Femur (tissue), 1 donor: ENCODE data around the gene ZNF473.
"Not testable (repeated sequence)": the region's sequence is repeated elsewhere in the genome, so short reads cannot be mapped to it uniquely, and the experiment has no call there.

ENCODE experiments used
- DNase-seq: peaks from one replicate; pipeline ENCODE4 v3.0.0-alpha.2; 2017

ZNF473 gene

DNA sequence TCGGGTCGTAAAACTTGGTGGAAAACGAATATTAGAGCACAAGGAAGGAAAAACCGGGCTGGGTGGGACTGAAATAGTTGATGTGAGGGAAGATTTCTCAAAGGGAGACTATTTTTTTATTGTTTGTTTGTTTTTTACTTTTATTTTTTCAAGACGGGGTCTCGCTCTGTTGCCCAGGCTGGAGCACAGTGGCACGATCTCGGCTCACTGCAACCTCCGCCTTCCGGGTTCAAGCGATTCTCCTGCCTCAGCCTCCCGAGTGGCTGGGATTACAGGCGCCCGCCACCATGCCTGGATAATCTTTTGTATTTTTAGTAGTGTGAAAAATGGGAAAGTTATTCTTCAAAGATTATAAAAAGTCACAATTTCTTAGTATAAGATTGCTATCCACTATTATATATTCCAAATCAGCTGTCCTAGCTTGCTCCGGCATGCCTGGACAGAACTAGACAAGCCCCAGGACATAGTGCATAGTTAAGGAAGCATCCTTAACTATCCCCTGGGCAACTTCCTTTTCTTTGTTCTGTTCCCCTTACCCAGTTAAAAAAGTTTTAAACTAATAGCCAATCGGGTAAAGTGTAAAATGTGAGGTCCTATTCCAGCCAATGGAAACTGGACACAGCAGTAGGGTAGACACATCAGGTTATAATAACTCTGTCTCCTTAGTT, 25.6 kb downstream of the ZNF473 start:
- not testable (repeated sequence) for DNase-seq

DNA sequence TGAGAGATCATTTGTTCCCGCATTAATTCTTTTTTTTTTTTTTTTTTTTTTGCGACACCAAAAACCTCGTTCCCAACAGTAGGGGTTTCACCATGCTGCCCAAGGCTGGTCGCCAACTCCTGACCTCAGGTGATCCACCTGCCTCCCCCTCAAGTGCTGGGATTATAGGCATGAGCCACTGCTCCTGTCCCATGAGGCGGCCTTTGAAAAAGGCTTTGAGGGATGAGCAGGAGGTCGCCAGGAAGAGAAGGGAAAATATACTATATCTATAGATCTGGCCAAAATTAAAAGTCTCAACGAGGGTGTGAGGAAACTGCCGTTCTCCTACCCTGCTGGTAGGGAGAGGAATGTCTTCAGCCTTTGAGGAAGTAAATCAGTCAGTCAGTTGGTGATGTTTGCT, 26.2 kb downstream of the ZNF473 start:
- no peak for DNase-seq

DNA sequence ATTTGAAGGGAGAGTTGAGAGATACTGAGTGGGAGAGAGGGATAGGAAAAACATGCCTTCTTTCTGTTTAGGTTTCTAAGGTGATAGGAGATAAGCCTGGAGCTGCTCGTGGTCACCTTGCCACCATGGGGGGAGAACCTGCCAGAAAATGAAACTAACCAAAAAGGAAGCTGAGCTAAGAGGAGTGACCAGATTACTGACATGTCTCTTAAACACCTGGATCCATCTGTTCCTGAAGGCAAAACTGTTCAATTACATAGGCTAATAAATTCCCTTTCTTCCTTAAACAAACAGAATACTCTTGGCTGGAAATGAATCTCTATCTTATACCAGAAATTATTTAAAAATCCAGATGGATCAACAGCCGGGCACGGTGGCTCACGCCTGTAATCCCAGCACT, 27.3 kb downstream of the ZNF473 start:
- no peak for DNase-seq

DNA sequence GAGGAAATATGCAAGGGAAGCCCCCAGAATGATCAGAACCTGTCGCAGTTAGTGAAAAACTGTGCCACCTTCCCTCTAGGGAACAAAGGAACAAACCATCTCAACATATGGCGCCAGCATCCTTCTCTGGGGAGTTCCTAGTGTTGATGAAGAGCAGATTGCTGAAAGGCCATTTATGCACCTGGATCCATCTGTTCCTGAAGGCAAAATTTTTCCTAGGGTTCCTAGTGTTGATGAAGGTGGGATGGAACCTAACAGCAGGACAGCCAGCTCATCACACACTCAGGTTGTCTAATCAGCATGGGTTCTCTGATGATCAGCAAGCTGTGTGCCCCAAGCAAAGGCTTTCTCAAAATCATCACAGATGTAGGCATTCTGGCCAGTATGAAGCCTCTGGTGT, 32.6 kb downstream of the ZNF473 start:
- DNase-seq = no peak

DNA sequence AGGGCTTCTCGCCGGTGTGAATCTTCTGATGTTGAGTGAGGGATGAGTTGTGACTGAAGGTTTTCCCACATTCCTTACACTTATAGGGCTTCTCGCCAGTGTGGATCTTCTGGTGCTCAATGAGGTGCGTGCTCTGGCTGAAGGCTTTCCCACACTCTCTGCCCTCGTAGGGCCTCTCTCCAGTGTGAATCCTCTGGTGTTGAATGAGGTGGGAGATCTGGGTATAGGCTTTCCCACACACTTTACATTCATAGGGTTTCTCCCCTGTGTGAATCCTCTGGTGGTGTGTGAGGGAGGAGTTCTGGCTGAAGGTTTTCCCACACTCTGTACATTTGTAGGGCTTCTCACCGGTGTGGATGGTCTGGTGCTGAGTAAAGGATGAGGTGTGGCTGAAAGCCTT, 33.2 kb downstream of the ZNF473 start:
- no peak for DNase-seq

DNA sequence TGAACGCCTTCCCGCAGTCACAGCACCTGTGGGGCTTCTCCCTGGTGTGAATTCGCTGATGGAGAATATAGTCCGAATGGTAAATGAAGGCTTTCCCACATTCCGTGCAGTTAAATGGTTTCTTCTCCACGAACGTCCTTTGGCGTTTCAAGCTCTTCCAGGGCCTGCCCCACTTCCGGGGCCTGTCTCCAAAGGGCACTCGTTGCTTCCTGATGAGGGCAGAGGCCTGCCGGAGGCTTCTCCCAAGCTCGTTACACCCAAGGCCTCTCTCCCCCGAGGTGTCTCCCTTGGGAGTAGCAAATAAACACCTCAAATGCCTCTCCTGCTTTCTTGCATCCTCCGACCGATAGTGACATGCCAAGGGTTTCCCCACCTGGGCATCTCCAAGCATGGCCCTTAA, 34.3 kb downstream of the ZNF473 start:
- no peak for DNase-seq

DNA sequence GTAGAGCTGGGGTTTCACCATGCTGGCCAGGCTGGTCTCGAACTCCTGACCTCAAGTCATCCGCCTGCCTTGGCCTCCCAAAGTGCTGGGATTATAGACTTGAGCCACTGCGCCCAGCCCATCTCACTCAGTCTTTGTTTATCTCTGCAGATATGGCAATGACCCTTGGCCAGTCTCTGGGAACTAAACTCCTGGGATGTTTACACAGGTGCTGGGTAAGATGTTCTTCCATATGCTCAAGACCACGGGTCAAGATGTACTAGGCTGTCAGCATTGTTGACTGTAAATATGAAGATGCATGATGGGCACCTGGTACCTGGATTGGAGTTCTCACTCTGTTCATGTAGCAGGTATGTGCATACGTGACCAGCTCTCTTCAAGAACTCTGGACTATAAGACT, 35.8 kb downstream of the ZNF473 start:
- DNase-seq = no peak

DNA sequence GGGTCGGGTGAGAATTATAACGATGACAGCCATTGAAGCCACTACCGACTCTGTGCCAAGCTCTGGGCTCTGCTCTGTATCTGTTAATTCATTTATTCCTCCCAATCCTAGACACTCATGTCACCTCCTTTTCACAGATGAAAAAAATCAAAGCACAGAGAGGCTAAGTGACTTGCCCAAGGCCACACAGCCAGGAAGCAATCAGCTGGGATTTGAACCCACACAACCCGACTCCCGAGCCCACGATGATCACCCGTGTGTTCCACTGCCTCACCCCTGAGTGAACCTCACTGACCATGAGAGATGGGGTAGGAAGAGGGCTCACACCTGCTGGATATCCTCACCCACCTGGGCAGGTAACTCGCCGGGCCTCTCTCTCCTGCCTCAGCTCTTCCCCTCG, 40.1 kb downstream of the ZNF473 start:
- DNase-seq = no peak

DNA sequence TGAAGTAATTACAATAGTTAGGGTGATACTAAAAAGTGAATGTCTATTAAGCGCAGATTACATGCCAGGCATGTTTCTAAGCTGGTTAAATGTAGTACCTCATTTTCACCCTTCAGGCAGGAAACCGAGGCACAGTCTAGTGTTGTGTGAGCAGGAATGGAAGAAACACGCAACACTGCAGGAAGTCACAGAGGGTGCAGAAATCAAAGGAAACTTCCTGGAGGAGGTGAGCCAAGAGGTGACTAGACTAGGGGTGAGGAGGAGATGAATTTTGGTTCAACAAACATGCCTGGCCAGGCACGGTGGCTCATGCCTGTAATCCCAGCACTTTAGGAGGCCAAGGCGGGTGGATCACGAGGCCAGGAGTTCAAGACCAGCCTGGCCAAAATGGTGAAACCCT, 41.8 kb downstream of the ZNF473 start:
- no peak for DNase-seq

DNA sequence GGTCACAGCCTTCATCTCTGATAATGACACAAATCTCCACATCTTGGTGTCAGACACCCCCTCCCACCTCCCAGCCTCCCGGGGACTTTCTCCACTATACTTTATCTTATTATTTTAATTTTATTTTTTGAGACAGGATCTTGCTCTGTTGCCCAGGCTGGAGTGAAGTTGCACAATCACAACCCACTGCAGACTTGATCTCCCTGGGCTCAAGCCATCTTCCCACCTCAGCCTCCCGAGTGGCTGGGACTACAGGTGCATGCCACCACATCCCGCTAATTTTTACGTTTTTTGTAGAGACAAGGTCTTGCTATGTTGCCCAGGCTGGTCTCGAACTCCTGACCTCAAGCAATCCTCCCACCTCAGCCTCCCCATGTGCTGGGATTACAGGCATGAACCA, 42.6 kb downstream of the ZNF473 start:
- DNase-seq = not testable (repeated sequence)

DNA sequence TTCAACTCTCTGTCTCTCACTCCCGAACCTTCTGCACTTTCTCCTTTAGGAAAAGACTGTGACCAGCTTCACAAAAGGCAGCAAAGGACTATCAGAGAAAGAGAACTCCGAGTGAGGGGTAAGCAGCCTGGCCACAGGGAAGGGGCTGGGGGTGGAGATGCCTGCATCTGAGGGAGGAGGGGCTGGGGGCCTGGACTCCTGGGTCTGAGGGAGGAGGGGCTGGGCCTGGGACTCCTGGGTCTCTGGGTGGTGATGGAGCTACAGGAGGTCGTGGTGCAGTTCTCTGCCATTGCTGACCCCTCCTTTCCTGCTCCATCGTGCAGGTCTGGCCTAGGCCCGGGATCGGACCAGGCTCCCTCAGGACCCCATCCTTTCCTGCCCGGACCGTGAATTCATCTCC, 49.3 kb downstream of the ZNF473 start:
- DNase-seq = not testable (repeated sequence)

DNA sequence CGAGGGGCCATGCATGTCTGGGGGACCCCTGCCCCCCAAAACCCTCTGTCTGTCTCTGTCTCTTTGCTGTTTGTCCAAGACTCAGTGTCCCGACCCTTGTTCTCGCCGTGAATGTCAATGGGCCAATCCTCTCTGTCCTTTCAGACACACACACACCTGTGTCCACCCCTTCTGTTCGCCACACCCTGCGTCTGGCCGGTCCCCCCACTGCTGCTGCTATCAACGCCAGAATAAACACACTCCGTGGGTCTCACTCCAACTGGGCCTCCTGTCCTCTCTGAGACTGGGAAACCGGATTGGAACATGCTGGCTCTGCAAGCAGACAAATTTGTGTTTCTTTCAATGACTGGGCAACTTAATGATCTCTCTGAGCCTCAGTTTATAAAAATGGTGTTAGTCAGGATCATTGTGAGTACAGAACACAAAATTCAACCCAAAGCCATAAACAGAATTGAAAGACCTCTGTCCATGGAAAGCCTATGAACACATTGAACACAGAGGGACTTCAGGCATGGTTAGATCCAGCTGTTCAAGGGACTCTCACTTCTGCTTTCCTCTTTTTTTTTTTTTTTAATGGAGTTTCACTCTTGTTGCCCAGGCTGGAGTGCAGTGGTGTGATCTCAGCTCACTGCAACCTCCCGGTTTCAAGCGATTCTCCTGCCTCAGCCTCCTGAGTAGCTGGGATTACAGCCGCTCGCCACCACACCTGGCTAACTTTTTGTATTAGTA, 50.0 kb downstream of the ZNF473 start:
- DNase-seq = not testable (repeated sequence)

DNA sequence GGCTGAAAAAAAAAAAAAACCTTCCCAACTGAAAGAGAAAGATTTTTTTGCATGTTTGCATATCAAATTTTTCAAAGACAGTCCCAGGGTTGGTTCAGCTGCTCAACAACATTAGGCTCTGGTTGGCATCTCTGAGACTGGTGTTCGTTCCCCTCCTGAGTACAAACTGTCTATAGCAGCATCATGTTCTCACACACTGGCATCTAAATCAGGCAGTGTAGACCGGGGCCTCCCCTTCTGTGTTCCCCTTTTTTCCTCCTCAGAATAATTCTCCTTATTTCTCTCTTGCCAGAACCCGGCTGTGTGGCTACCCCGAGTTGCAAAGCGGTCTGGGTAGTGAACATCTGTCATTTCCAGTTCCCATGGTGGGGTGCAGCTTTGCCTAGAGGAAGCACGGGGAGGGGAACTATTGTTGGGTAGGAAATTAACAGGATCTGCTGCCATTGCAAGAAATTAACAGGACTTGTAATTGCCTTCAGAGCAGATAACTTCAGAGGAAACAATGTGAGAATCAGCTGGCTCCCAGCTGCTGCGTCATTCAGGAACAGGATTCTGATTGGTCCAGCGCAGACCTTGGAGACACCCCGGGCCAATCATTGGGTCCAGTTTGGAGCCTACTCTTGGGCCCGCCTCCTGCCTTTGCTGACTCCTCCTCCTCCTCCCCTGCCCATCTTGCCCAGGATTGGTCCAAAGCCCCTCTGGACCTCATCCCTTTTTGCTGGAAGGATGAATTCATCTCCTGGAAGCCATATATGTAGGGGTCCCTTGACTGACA, 51.0 kb downstream of the ZNF473 start:
- DNase-seq = not testable (repeated sequence)

DNA sequence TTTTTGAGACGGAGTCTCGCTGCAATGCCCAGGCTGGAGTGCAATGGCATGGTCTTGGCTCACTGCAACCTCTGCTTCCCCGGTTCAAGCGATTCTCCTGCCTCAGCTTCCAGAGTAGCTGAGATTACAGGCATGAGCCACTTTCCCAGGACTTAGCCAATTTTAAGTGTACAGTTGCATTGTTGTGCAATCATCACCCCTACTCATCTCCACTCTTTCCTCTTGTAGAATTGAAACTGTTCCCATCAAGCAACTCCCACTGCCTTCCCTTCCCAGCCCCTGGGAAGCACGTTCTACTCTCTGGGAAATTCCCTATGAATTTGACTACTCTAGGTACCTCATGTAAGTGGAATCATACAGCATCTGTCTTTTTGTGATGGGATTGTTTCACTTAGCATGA, 53.2 kb downstream of the ZNF473 start:
- not testable (repeated sequence) for DNase-seq

DNA sequence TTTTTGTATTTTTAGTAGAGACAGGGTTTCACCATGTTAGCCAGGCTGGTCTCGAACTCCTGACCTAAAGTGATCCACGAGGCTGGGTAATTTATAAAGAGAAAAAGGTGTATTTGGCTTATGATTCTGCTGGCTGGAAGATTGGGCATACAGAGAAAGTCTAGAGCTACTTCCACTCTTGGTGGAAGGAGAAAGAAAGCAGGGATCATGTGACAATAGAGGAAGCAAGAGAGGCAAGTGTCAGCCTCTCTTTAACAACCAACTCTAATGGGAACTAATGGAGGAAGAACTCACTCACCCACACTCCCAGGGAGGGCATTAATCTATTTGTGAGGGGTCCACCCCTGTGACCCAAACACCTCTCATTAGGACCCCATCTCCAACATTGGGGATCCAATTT, 58.6 kb downstream of the ZNF473 start:
- DNase-seq = not testable (repeated sequence)

DNA sequence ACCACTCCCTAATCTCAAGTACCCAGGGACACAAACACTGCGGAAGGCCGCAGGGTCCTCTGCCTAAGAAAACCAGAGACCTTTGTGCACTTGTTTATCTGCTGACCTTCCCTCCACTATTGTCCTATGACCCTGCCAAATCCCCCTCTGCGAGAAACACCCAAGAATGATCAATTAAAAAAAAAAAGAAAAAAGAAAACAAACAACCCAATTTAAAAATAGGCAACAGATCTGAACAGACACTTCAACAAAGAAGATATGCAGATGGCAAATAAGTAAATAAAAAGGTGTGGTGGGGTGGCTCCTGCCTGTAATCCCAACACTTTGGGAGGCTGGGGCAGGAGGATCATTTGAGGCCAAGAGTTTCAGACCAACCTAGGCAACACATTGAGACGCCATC, 61.3 kb downstream of the ZNF473 start:
- not testable (repeated sequence) for DNase-seq

DNA sequence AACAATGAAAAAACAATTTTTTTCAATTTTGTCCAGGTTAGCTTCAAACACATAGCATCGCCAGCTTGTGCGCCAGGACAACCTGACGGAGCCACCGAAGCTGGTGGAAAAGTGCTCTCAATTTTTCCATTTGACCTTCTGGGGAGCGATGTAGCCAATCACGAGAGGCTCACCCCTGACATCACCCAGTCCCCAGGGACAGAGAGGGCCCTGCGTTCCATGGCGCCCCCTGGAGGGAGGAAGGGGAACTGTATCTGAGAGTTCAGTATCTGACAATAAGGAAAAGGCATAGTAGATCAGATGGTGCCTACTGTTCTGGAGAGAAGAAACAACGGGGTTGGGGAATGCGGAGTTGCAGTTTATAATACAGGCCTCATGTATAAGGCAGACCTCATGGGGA, 64.9 kb downstream of the ZNF473 start:
- not testable (repeated sequence) for DNase-seq

DNA sequence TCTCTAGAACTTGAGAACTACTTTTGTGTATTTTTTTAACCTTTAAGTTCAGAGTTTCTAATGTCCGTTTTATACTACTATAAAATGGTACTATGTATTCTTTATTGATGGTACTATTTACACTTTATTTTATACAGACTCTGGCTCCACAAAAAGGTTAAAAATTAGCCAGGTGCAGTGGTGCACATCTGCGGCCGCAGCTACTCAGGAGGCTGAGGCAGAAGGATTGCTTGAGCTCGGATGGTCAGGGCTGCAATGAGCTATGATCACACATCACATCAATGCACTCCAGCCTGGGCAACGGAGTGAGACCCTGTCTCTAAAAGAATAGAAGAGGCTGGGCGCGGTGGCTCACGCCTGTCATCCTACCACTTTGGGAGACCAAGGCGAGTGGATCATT, 66.0 kb downstream of the ZNF473 start:
- DNase-seq = not testable (repeated sequence)

DNA sequence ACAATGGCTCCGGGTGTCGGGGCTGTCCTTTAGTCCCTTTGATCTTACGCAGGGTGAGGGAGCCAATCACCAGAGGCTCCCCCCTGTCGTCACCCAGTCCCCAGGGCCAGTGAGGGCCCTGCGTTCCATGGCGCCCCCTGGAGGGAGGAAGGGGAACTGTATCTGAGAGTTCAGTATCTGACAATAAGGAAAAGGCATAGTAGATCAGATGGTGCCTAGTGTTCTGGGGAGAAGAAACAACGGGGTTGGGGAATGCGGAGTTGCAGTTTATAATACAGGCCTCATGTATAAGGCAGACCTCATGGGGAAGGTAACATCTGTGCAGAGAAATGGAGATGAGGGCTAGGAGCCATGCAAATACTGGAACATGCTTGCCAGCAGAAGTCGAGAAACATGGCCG, 66.8 kb downstream of the ZNF473 start:
- DNase-seq = not testable (repeated sequence)

DNA sequence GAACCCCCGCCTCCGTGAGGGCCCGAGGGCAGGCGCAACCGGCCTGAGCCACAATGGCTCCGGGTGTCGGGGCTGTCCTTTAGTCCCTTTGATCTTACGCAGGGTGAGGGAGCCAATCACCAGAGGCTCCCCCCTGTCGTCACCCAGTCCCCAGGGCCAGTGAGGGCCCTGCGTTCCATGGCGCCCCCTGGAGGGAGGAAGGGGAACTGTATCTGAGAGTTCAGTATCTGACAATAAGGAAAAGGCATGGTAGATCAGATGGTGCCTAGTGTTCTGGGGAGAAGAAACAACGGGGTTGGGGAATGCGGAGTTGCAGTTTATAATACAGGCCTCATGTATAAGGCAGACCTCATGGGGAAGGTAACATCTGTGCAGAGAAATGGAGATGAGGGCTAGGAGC, 72.1 kb downstream of the ZNF473 start:
- not testable (repeated sequence) for DNase-seq

DNA sequence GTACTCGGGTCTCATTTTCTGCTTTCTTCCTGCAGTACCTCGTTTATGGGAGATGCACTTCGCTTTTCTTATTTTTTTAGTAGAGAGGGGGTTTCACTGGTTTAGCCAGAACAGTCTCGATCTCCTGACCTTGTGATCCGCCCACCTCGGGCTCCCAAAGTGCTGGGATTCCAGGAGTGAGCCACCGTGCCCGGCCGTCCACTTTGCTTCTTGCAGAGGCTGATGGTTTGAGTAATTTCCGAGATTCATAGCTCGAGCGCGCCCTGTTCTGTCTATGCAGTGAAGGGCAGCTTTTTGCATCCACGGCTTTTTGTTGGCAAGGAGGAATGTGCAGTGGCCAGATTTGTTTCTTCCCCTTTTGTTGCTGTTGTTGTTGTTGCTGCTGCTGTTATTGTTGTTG, 73.1 kb downstream of the ZNF473 start:
- not testable (repeated sequence) for DNase-seq

DNA sequence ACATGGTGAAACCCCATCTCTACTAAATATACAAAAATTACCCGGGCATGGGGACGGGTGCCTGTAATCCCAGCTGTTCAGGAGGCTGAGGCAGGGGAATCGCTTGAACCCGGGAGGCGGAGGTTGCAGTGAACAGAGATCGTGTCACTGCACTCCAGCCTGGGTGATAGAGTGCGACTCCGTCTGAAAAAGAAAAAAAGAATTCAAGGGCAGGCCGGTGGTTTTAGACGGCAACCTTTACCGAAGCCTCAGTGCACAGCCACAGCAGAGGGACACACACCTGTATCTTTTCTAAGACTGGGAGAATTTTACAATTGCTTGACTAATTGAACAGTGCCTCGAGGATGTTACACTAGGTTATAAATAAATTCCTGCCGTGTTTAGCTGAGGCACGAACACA, 73.9 kb downstream of the ZNF473 start:
- DNase-seq = not testable (repeated sequence)

DNA sequence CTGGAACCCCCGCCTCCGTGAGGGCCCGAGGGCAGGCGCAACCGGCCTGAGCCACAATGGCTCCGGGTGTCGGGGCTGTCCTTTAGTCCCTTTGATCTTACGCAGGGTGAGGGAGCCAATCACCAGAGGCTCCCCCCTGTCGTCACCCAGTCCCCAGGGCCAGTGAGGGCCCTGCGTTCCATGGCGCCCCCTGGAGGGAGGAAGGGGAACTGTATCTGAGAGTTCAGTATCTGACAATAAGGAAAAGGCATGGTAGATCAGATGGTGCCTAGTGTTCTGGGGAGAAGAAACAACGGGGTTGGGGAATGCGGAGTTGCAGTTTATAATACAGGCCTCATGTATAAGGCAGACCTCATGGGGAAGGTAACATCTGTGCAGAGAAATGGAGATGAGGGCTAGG, 75.1 kb downstream of the ZNF473 start:
- DNase-seq = not testable (repeated sequence)
